Caco-2 (cell line): Measurements from ENCODE around the gene EXOC7. TPM values are rescaled to one million over a fixed set of nuclear protein-coding genes. Genes with fewer than 3 reads are reported as not detected.

Experiments used
- BruUV-seq: library from RNA; stranded (reverse); fragments of 400-500 nt; replicated peaks from 2 replicates; lab custom pipeline; 2021; lab: Mats Ljungman, UMichigan
- CTCF ChIA-PET: fragments of 300-600 bp; sonication (Branson Sonifier 250); formaldehyde crosslinking; loops from one replicate; lab custom pipeline; 2022; ENCODE audit warnings: antibody characterized with exemption; lab: Charles Lee
- POLR2A ChIA-PET: fragments of 300-600 bp; sonication (Branson Sonifier 250); formaldehyde crosslinking; loops from one replicate; lab custom pipeline; 2022; ENCODE audit warnings: antibody characterized with exemption; lab: Charles Lee
- DNase-seq, 2 experiments: peaks; one replicate each; pipeline versions ENCODE4 v3.0.0 to v3.0.0-alpha.2; 2020 to 2022
- H3K27me3 ChIP-seq: replicated peaks from 2 replicates; pipeline ENCODE4 v1.6.0; 2011; ENCODE audit warnings: low read length; ENCODE audit not compliant: control insufficient read depth, insufficient read depth
- H3K36me3 ChIP-seq: 2 replicates; pipeline ENCODE4 v1.5.1; 2011; ENCODE audit warnings: low read length; ENCODE audit not compliant: control insufficient read depth, insufficient read depth
- H3K4me1 ChIP-seq: fragments of 250-450 bp; sonication (Bioruptor Pico); 2 replicates; pipeline ENCODE4 v1.5.1; 2020; ENCODE audit warnings: mild to moderate bottlenecking
- H3K4me3 ChIP-seq: 2 replicates; pipeline ENCODE4 v1.5.1; 2011; ENCODE audit warnings: low read depth, mild to moderate bottlenecking, control low read depth, low read length
- H3K9me3 ChIP-seq: fragments of 250-450 bp; sonication (Bioruptor Pico); 2 replicates; pipeline ENCODE4 v1.5.1; 2020; ENCODE audit warnings: mild to moderate bottlenecking, moderate library complexity
- H3K27ac Mint-ChIP-seq: one replicate; pipeline ENCODE4 v1.8.0; 2022; ENCODE audit warnings: mixed read lengths; ENCODE audit not compliant: unreplicated experiment
- H3K27me3 Mint-ChIP-seq: one replicate; pipeline ENCODE4 v1.8.0; 2022; ENCODE audit warnings: mixed read lengths; ENCODE audit not compliant: insufficient read depth, unreplicated experiment
- H3K36me3 Mint-ChIP-seq: one replicate; pipeline ENCODE4 v1.8.0; 2022; ENCODE audit warnings: mild to moderate bottlenecking, mixed read lengths; ENCODE audit not compliant: insufficient read depth, unreplicated experiment
- H3K4me1 Mint-ChIP-seq: one replicate; pipeline ENCODE4 v1.8.0; 2022; ENCODE audit warnings: low read depth, mixed read lengths; ENCODE audit not compliant: unreplicated experiment
- H3K4me3 Mint-ChIP-seq: one replicate; pipeline ENCODE4 v1.8.0; 2022; ENCODE audit warnings: mild to moderate bottlenecking, moderate library complexity, mixed read lengths; ENCODE audit not compliant: unreplicated experiment
- H3K9me3 Mint-ChIP-seq: one replicate; pipeline ENCODE4 v1.8.0; 2022; ENCODE audit warnings: mixed read lengths; ENCODE audit not compliant: unreplicated experiment
- CTCF ChIP-seq, 2 experiments: fragments of 200-600 bp in 1 of 2; IDR thresholded peaks; 1 replicate in 1 of 2; 2 replicates in 1 of 2; pipeline versions ENCODE4 v1.5.1 to v1.8.0; 2011 to 2022; ENCODE audit warnings: antibody characterized with exemption in 1 of 2, control low read depth in 1 of 2, inconsistent platforms in 1 of 2, low read depth in 1 of 2, low read length in 1 of 2, mild to moderate bottlenecking in 1 of 2, moderate library complexity in 1 of 2; ENCODE audit not compliant: insufficient read depth in 1 of 2, severe bottlenecking in 1 of 2, unreplicated experiment in 1 of 2
- intact Hi-C: fragments of 100-400 bp; cut with micrococcal nuclease; formaldehyde crosslinking; loops from one replicate; pipeline ENCODE4 v1.10.0; 2022; ENCODE audit not compliant: unreplicated experiment
- total RNA-seq: library from RNA; stranded (reverse); gene quantifications from 2 replicates; pipeline ENCODE4 v1.2.3, GENCODE V29; 2022

Gene EXOC7
- total RNA-seq, 1 experiment from 2014 or later: 205 TPM

- POLR2A ChIA-PET: no interaction called here
- no peaks in the 10 kb centered on the region for H3K27me3 Mint-ChIP-seq
- no peak for TF ChIP-seq CTCF (IDR thresholded peaks at IDR 0.05; ENCODE audit: insufficient read depth in 1 of 2, low read depth in 1 of 2, low read length in 1 of 2, severe bottlenecking in 1 of 2, unreplicated experiment in 1 of 2)
Measured at GRCh38 chr17:76135810-76136188, 32.2 kb upstream of the EXOC7 start.

GRCh38 chr17:76134911-76135809 lies 31.6 kb upstream of the EXOC7 start:
- no peak for DNase-seq
- CTCF ChIA-PET: interaction anchor here (0.5 to 0.7 kb wide), 3 partner anchors 14 to 18 kb away, joined by 3 to 11 read pairs (median 4); no protein-coding TSS in a partner anchor
- BruUV-seq: no TSS peak
- peaks cover 69% of the 10 kb centered on the region for H3K4me1 Mint-ChIP-seq
- no peak for TF ChIP-seq CTCF (IDR thresholded peaks at IDR 0.05; ENCODE audit: insufficient read depth in 1 of 2, low read depth in 1 of 2, low read length in 1 of 2, severe bottlenecking in 1 of 2, unreplicated experiment in 1 of 2)
- POLR2A ChIA-PET: no interaction called here
- H3K36me3 Mint-ChIP-seq: peaks cover 16% of the 10 kb centered on the region
- no peak overlapping the region for H3K4me3 ChIP-seq
- H3K9me3 Mint-ChIP-seq: no peaks in the 10 kb centered on the region
- H3K9me3 ChIP-seq: no peaks in the 10 kb centered on the region
- no peaks in the 10 kb centered on the region for H3K36me3 ChIP-seq
- no peak overlapping the region for H3K4me3 Mint-ChIP-seq
- peak overlapping the region; percentile 23 for H3K27ac Mint-ChIP-seq
- H3K4me1 ChIP-seq: peaks cover 94% of the 10 kb centered on the region
- intact Hi-C loops: no loop called here
- H3K27me3 ChIP-seq: no peaks in the 10 kb centered on the region
- no peaks in the 10 kb centered on the region for H3K27me3 Mint-ChIP-seq

More at GRCh38 chr17:76135810-76136188, 32.2 kb upstream of the EXOC7 start:
- CTCF ChIA-PET: no interaction called here
- H3K4me1 ChIP-seq: peaks cover 93% of the 10 kb centered on the region
- intact Hi-C loops: no loop called here
- H3K36me3 Mint-ChIP-seq: peaks cover 21% of the 10 kb centered on the region
- peak overlapping the region; percentile 23 for H3K27ac Mint-ChIP-seq
- H3K4me1 Mint-ChIP-seq: peaks cover 63% of the 10 kb centered on the region
- no peak overlapping the region for H3K4me3 Mint-ChIP-seq
- no peak overlapping the region for H3K4me3 ChIP-seq
- H3K9me3 Mint-ChIP-seq: no peaks in the 10 kb centered on the region
- DNase-seq: no peak
- no peaks in the 10 kb centered on the region for H3K36me3 ChIP-seq
- H3K27me3 ChIP-seq: no peaks in the 10 kb centered on the region
- no TSS peak for BruUV-seq
- no peaks in the 10 kb centered on the region for H3K9me3 ChIP-seq

DNA sequence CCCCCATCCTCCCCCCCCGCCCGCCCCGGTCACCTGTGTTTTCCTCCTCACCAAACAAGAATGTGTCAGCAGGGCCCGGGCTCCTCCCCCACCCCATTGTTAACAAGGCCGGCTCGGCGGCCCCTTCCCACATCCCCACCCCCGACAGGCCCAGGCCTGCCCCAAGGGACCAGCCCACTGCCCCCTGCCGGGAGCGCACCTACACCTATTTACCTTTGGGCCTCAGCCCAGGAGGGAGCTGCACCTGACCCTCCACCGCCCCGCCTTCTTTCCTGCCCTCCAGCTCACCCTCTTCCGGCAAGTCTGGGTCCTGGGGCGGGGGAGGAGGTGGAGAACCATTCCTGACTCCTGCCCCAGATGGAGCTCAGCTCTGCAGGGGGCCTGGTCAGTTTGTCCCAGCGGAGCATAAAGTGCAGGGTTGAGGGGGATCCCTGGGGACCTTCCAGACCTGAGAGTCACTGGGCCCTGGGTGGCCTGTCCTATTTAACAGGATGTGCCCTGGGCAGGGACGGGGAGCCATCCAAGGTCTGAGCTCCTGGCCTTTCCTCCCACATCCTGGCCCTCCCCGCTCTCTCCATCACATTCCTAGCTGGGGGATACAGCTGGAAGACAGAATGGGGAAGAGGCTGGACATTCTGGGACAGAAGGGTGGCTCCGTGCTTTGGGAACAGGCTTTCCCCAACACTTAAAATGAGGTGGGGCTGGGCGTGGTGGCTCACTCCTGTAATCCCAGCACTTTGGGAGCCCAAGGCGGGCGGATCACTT lies 29.2 kb upstream of the EXOC7 start:
- peak overlapping the region; percentile 52 for H3K4me3 Mint-ChIP-seq
- Histone ChIP-seq H3K4me3 (no peak overlapping the region), H3K9me3 (no peaks in the 10 kb centered on the region), H3K36me3 (no peaks in the 10 kb centered on the region), H3K4me1 (peaks cover 77% of the 10 kb centered on the region), H3K27me3 (no peaks in the 10 kb centered on the region)
- peak; percentile 56 to 79 for TF ChIP-seq CTCF (IDR thresholded peaks at IDR 0.05; ENCODE audit: insufficient read depth in 1 of 2, low read depth in 1 of 2, low read length in 1 of 2, severe bottlenecking in 1 of 2, unreplicated experiment in 1 of 2)
- H3K9me3 Mint-ChIP-seq: no peaks in the 10 kb centered on the region
- peaks cover 61% of the 10 kb centered on the region for H3K4me1 Mint-ChIP-seq
- DNase-seq: peak; percentile 99 to 100
- no peaks in the 10 kb centered on the region for H3K27me3 Mint-ChIP-seq
- intact Hi-C loops: loop anchor here (1.0 to 2.0 kb wide), 3 partner anchors 9 to 26 kb away; partner anchors contain the start of gene FOXJ1
- TSS peak; percentile 89 for BruUV-seq
- H3K36me3 Mint-ChIP-seq: peaks cover 6% of the 10 kb centered on the region
- H3K27ac Mint-ChIP-seq: peak overlapping the region; percentile 85
- CTCF ChIA-PET: interaction anchor here (0.5 to 2.4 kb wide), 30 partner anchors 11 to 255 kb away, joined by 3 to 57 read pairs (median 6); partner anchors contain the start of genes EXOC7 and FOXJ1
- POLR2A ChIA-PET: interaction anchor here (0.6 to 2.5 kb wide), 7 partner anchors 10 to 353 kb away, joined by 3 to 31 read pairs (median 6); partner anchors contain the start of genes EXOC7 and FOXJ1
